NCI-H2081 treated with DMSO at 0.1 percent for 48 hours (cell line): ENCODE results near the gene TNXB.
"Not testable (repeated sequence)": the region's sequence is repeated elsewhere in the genome, so short reads cannot be mapped to it uniquely, and the experiment has no call there.

ENCODE experiments used
- DNase-seq: peaks from one replicate; lab custom pipeline; 2025; lab: John Stamatoyannopoulos, UW

The TNXB gene

GRCh38 chr6:32037598-32038524, 71.3 kb downstream of the TNXB start, which contains the start of gene CYP21A2:
Gene CYP21A2 (plus strand): TSS chr6:32038415. CDS start chr6:32038423, 8 bp downstream.
- not testable (repeated sequence) for DNase-seq

DNA sequence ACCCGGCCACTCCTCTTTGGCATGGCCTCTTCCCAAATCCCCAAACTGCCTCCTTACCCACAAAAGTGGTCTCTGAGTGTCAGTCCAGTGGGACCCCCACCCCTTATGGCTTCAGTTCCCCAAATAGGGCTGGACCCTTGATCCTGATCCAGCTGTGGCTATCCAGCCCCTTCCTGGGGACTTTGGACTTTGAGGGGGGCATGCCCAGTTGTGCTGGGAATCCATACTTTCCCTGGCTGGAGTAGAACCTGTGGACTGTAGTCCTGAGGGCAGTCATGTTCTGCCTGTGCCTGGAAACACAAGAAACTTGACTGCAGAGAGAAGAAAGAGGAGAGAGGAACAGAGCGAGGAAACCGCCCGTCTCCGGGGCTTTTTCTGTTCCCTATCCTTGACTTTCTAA, 72.0 kb downstream of the TNXB start:
- not testable (repeated sequence) for DNase-seq

DNA sequence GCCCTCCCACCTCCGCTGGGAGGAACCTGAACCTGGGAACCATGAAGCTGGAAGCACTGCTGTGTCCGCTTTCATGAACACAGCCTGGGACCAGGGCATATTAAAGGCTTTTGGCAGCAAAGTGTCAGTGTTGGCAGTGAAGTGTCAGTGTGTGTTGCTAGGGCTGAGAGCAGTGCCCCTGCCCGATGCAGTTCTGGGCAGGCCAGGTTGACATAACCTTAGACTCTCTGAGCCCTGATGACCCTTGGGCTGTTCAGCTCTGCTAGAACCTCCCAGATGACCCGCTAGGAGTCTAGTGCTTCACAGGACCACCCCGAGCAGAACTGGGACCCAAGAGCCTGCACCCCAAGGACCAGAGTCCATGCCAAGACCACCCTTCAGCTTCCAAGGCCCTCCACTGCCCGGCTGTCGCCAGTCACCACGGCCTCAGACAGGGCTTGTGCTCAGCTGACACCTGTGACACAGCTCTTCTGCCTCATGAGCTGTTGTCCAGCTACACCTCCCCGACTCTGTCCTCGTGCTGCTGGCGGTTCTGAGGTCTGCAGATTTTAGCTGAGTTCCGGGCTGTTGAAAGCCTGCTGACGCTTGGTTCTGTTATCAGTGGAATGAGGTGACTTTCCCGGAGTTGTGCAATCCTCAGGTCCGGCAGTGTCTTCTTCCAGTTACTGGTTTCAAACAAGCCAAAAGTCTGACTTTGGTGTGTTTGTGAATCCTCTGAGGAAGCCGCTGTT, 73.7 kb downstream of the TNXB start:
- not testable (repeated sequence) for DNase-seq

GRCh38 chr6:32029553-32029952, 79.6 kb downstream of the TNXB start:
- DNase-seq = not testable (repeated sequence)

- not testable (repeated sequence) for DNase-seq
Measured at GRCh38 chr6:32028631-32029030, 80.5 kb downstream of the TNXB start.

- not testable (repeated sequence) for DNase-seq
Measured at GRCh38 chr6:32022100-32022499, 87.0 kb downstream of the TNXB start.

- DNase-seq = not testable (repeated sequence)
Measured at GRCh38 chr6:32014547-32014946, 94.6 kb downstream of the TNXB start, which contains the start of gene C4B. Gene C4B (plus strand): TSS chr6:32014795. CDS start chr6:32014846, 51 bp downstream.

DNA sequence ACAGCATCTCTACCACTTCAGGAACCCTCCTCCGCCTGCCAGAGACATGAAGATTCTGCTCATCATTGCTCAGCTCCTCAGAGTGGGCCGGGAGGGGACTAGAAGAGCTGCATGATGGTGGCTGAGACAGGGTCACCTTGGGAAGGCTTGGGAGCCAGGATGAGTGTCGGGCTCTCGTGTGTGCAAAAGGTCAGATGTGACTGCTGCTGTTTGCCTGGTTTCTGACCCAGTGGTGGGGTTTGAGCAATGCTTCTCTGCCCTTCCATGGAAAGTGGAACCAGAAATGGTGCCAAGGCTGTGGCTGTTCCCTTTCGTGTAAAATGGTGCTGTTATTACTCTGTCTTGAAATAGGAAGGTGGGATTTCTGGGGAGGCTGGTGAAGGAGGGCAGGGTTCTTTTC, 95.4 kb downstream of the TNXB start:
- not testable (repeated sequence) for DNase-seq

GRCh38 chr6:32012941-32013617, 96.1 kb downstream of the TNXB start:
- not testable (repeated sequence) for DNase-seq

- not testable (repeated sequence) for DNase-seq
Measured at GRCh38 chr6:32010856-32011530, 98.1 kb downstream of the TNXB start.

DNA sequence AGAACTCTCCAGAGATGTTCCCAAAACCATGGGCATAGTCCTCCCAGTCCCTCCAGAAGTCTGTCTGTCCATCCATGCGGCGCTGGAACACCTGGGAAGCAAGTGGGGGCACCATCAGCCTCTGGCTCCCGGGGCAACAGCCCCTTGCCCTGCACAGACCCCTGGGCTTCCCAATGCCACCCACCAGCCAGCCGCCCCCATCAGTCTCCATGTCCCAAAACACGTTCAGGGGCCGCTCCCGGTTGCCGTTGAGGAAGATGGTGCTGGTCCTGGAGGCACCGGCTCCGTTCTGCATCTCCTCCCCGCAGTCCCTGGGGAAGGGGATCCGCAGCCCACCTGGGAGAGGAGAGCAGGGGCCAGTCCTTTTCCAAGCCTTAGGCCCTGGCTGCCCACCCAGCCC, 99.6 kb downstream of the TNXB start:
- DNase-seq = not testable (repeated sequence)

GRCh38 chr6:32008616-32009015, 100.5 kb downstream of the TNXB start:
- not testable (repeated sequence) for DNase-seq

DNA sequence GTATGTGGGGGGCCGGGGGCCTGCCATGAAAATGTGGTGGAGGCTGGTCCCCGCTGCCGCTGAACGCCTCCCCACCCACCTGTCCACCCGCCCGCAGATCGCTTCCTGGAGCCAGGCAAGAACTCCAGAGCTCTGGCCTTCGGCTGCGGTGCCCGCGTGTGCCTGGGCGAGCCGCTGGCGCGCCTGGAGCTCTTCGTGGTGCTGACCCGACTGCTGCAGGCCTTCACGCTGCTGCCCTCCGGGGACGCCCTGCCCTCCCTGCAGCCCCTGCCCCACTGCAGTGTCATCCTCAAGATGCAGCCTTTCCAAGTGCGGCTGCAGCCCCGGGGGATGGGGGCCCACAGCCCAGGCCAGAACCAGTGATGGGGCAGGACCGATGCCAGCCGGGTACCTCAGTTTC, 101.1 kb downstream of the TNXB start:
- DNase-seq = not testable (repeated sequence)

- DNase-seq = not testable (repeated sequence)
Measured at GRCh38 chr6:32007086-32007485, 102.1 kb downstream of the TNXB start.

- DNase-seq = not testable (repeated sequence)
Measured at GRCh38 chr6:32005991-32006529, 103.1 kb downstream of the TNXB start.

- DNase-seq = not testable (repeated sequence)
Measured at GRCh38 chr6:32005538-32005880, 103.6 kb downstream of the TNXB start.

- not testable (repeated sequence) for DNase-seq
Measured at GRCh38 chr6:32004864-32005537, 104.1 kb downstream of the TNXB start.

- DNase-seq = not testable (repeated sequence)
Measured at GRCh38 chr6:32004393-32004792, 104.7 kb downstream of the TNXB start.

DNA sequence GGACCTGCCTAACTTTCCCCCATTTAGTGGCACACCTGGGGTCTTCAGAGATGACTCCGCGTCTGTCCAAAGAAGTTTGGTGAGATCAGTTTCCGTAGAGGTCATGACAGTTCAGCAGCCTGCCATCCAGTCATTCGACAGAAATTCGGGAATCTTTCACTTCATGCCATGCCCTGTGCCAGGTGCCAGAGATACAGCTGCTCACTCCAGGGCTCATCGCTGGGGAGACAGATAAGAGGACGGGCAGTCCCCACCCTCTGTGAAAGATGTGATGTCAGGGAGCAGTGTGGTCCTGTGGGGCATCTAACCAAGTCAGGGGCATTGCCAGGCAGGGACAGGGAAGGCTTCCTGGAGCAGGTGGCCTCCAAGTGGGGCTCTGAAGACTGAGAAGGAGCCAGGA, 105.8 kb downstream of the TNXB start:
- DNase-seq = not testable (repeated sequence)

- not testable (repeated sequence) for DNase-seq
Measured at GRCh38 chr6:32002546-32003268, 106.4 kb downstream of the TNXB start.
